HG03469 (cell line): Measurements from ENCODE around the gene FAM78B.

ENCODE experiments used
- ATAC-seq: cut with Tn5 transposase; IDR thresholded peaks from one replicate; pipeline ENCODE4 v1.9.1; 2021; ENCODE audit warnings: mild to moderate bottlenecking, moderate library complexity, moderate number of reproducible peaks; ENCODE audit not compliant: unreplicated experiment

The FAM78B gene

GRCh38 chr1:166073489-166073888 is 93.3 kb downstream of the FAM78B start:
- no peak for ATAC-seq

- no peak for ATAC-seq
These were observed 97.4 kb downstream of the FAM78B start for GRCh38 chr1:166069390-166069789.

- no peak for ATAC-seq
These were observed 100.7 kb downstream of the FAM78B start for GRCh38 chr1:166066107-166066506.

- ATAC-seq = no peak
These were observed 101.8 kb downstream of the FAM78B start for GRCh38 chr1:166064951-166065350.

- no peak for ATAC-seq
These were observed 102.4 kb downstream of the FAM78B start for GRCh38 chr1:166064313-166064926.

- ATAC-seq = no peak
These were observed 103.1 kb downstream of the FAM78B start for GRCh38 chr1:166063701-166064100.

GRCh38 chr1:166062421-166063070 is 104.3 kb downstream of the FAM78B start:
- ATAC-seq = no peak

- ATAC-seq = no peak
These were observed 109.2 kb downstream of the FAM78B start for GRCh38 chr1:166057650-166058049.

GRCh38 chr1:166053395-166053794 is 113.4 kb downstream of the FAM78B start:
- ATAC-seq = no peak

- ATAC-seq = no peak
These were observed 126.4 kb downstream of the FAM78B start for GRCh38 chr1:166040202-166040997.

GRCh38 chr1:166039436-166040201 is 127.2 kb downstream of the FAM78B start:
- ATAC-seq = no peak

- no peak for ATAC-seq
These were observed 130.7 kb downstream of the FAM78B start for GRCh38 chr1:166036092-166036491.

GRCh38 chr1:166032572-166033371 is 134.0 kb downstream of the FAM78B start:
- ATAC-seq = no peak

GRCh38 chr1:166031932-166032571 is 134.7 kb downstream of the FAM78B start:
- no peak for ATAC-seq

- no peak for ATAC-seq
These were observed 137.4 kb downstream of the FAM78B start for GRCh38 chr1:166029196-166029945.

- ATAC-seq = no peak
These were observed 140.2 kb downstream of the FAM78B start for GRCh38 chr1:166026555-166026954.

GRCh38 chr1:166026143-166026542 is 140.7 kb downstream of the FAM78B start:
- no peak for ATAC-seq

GRCh38 chr1:166020210-166020609 is 146.6 kb downstream of the FAM78B start:
- ATAC-seq = no peak
